ENCODE data around the gene DCLK1. TPM values are rescaled to one million over a fixed set of nuclear protein-coding genes. Genes with fewer than 3 reads are reported as not detected.

The DCLK1 gene
- total and polyA plus RNA-seq, 10 of the 15 experiments (the other 5 are each of a cell fraction or from before 2014, with no cell fraction given) = not detected

DNA sequence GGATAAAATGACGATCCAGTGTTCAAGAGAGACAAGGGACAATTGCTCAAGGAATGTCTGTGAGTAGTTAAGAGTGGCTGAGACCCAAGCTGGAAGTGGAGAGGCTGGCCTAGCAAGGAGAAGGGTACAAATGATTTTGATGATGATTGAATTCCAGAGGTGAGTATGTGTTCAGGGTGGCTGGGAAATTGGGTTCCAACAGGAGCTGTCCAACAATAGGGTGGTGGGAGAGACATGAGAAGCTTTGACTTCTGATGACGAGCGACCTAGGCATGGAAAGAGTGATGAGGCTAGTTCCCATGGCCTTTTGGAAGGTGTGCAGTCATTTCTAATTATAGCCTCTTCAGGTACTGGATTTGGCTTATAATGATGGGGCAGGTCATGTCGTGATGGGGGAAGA is 29.1 kb upstream of the DCLK1 start:
- RAD21 ChIA-PET (ENCODE audit: unreplicated experiment) = no interaction called here
- Histone ChIP-seq H3K9me3 (replicated peaks; ENCODE audit: control insufficient read depth, insufficient read depth, low read length) (no peaks in the 10 kb centered on the region), H3K9ac (ENCODE audit: control insufficient read depth, insufficient read depth, low read length) (no peak overlapping the region), H2AFZ (ENCODE audit: control insufficient read depth, low read depth, low read length) (no peak overlapping the region), H3K4me1 (ENCODE audit: control insufficient read depth, insufficient read depth, low read length) (no peaks in the 10 kb centered on the region), H3K79me2 (ENCODE audit: control insufficient read depth, insufficient read depth, low read length) (no peaks in the 10 kb centered on the region), H3K27me3 (replicated peaks in 1 of 2; ENCODE audit: control insufficient read depth in 2 of 2, insufficient read depth in 2 of 2, low read length in 1 of 2) (no peaks in the 10 kb centered on the region), H3K4me2 (ENCODE audit: control insufficient read depth, insufficient read depth) (no peak overlapping the region), H3K27ac (ENCODE audit: control insufficient read depth, insufficient read depth) (no peak overlapping the region), H3K36me3 (ENCODE audit: control insufficient read depth in 2 of 2, insufficient read depth in 2 of 2, low read length in 1 of 2) (no peaks in the 10 kb centered on the region), H4K20me1 (ENCODE audit: control insufficient read depth, insufficient read depth) (no peaks in the 10 kb centered on the region), H3K4me3 (no peak overlapping the region)
- intact Hi-C loops (cut with micrococcal nuclease; ENCODE audit: unreplicated experiment) = no loop called here
- FAIRE-seq (no peak), DNase-seq (ENCODE audit: low read depth, low spot score) (no peak), ATAC-seq (no peak)
- TF ChIP-seq MTA3 (IDR thresholded peaks at IDR 0.05; ENCODE audit: borderline replicate concordance, low read length) (no peak), ETV6 (conservative IDR thresholded peaks at IDR 0.05 in 1 of 2, IDR thresholded peaks at IDR 0.05 in 1 of 2; ENCODE audit: borderline replicate concordance in 1 of 2, low read depth in 1 of 2) (no peak), RAD51 (IDR thresholded peaks at IDR 0.05) (no peak), SREBF2 (IDR thresholded peaks at IDR 0.05; ENCODE audit: low read length) (no peak), NR2F1 (conservative IDR thresholded peaks at IDR 0.05) (no peak), HDAC2 (IDR thresholded peaks at IDR 0.05) (no peak), ZNF384 (IDR thresholded peaks at IDR 0.05; ENCODE audit: borderline replicate concordance, low read depth, low read length) (no peak), MYB (IDR thresholded peaks at IDR 0.05; ENCODE audit: borderline replicate concordance, low read depth, low read length) (no peak), RB1 (IDR thresholded peaks at IDR 0.05; ENCODE audit: borderline replicate concordance) (no peak), ZNF207 (IDR thresholded peaks at IDR 0.05; ENCODE audit: borderline replicate concordance) (no peak), ASH2L (IDR thresholded peaks at IDR 0.05; ENCODE audit: borderline replicate concordance, low read depth) (no peak), ATF7 (IDR thresholded peaks at IDR 0.05; ENCODE audit: low read depth) (no peak), CEBPB (IDR thresholded peaks at IDR 0.05; ENCODE audit: borderline replicate concordance in 1 of 2, low read depth in 2 of 2, low read length in 2 of 2) (no peak), IRF4 (IDR thresholded peaks at IDR 0.05; ENCODE audit: low read depth, low read length) (no peak), BHLHE40 (IDR thresholded peaks at IDR 0.05; ENCODE audit: borderline replicate concordance in 1 of 2, low read depth in 2 of 2, low read length in 1 of 2) (no peak)
- SMC1A ChIA-PET (ENCODE audit: uncharacterized antibody, unreplicated experiment) = interaction anchor here (1.2 kb wide), 1 partner anchor 20 kb away, joined by 3 read pairs; no protein-coding TSS in a partner anchor
- WGBS (ENCODE audit: insufficient coverage, insufficient replicate concordance, low lambda C conversion rate, missing lambda C conversion rate) = 7% methylated on average over 4 of the region's 4 CpGs
- POLR2A ChIA-PET = no interaction called here
- no TSS peak for BruUV-seq (replicated peaks)
- in situ Hi-C loops (cut with MboI) = no loop called here
- CTCF ChIA-PET = no interaction called here
